Muscle layer of duodenum (tissue), 2 donors: ENCODE data around the gene HAND1.
A peak's percentile ranks its signal among the peaks of the same experiment; 100 is the strongest.

Experiments used
- H3K27ac ChIP-seq: one replicate; pipeline ENCODE4 v1.7.0; 2013; ENCODE audit warnings: mild to moderate bottlenecking, low read length
- H3K27me3 ChIP-seq: one replicate; pipeline ENCODE4 v1.7.0; 2013; ENCODE audit warnings: low read depth, mild to moderate bottlenecking, control low read depth, low read length
- H3K36me3 ChIP-seq, 2 donors: one replicate each; pipeline ENCODE4 v1.7.0; 2013; ENCODE audit warnings: low read length in 2 of 2, control low read depth in 1 of 2, mild to moderate bottlenecking in 1 of 2; ENCODE audit not compliant: insufficient read depth in 2 of 2, control insufficient read depth in 1 of 2
- H3K4me1 ChIP-seq, 2 donors: one replicate each; pipeline ENCODE4 v1.7.0; 2013; ENCODE audit warnings: low read length in 2 of 2, mild to moderate bottlenecking in 2 of 2, control low read depth in 1 of 2, moderate library complexity in 1 of 2; ENCODE audit not compliant: insufficient read depth in 2 of 2, control insufficient read depth in 1 of 2
- H3K4me3 ChIP-seq, 2 donors: one replicate each; pipeline ENCODE4 v1.7.0; 2013; ENCODE audit warnings: low read length in 2 of 2, low read depth in 1 of 2, mild to moderate bottlenecking in 1 of 2
- H3K9me3 ChIP-seq, 2 donors: one replicate each; pipeline ENCODE4 v1.7.0; 2013; ENCODE audit warnings: low read length in 2 of 2, control low read depth in 1 of 2, mild to moderate bottlenecking in 1 of 2; ENCODE audit not compliant: control insufficient read depth in 1 of 2
- donor health status: healthy.

The HAND1 gene

DNA sequence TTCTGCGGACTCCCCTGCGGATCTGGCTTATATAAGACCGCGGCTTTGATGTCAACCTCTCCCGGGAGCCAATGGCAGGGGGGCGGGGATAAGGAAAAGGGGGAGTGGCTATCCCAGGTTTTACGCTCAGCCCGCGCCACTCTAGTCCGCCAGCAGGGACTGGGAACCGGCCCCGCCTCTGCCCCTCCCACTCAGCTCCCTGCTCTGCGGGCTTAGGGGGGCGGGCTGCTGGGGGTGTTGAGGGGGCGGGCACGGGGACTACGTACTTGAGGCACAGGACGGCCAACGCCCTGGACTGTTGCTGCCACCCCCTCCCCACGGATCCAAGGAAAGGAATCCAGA lies at the start of gene HAND1:
Gene HAND1 (minus strand): TSS at position 4 of the 342 bp plus-strand sequence. CDS start 219 bp downstream, outside the sequence.
- Histone ChIP-seq H3K27me3 (peaks cover 98% of the 10 kb centered on the region), H3K9me3 (no peaks in the 10 kb centered on the region), H3K4me3 (peak within 1 kb of the TSS; percentile 68 to 77), H3K36me3 (no peaks in the 10 kb centered on the region), H3K27ac (peak within 1 kb of the TSS; percentile 83), H3K4me1 (peaks cover 9 to 48% of the 10 kb centered on the region in 2 donors)

DNA sequence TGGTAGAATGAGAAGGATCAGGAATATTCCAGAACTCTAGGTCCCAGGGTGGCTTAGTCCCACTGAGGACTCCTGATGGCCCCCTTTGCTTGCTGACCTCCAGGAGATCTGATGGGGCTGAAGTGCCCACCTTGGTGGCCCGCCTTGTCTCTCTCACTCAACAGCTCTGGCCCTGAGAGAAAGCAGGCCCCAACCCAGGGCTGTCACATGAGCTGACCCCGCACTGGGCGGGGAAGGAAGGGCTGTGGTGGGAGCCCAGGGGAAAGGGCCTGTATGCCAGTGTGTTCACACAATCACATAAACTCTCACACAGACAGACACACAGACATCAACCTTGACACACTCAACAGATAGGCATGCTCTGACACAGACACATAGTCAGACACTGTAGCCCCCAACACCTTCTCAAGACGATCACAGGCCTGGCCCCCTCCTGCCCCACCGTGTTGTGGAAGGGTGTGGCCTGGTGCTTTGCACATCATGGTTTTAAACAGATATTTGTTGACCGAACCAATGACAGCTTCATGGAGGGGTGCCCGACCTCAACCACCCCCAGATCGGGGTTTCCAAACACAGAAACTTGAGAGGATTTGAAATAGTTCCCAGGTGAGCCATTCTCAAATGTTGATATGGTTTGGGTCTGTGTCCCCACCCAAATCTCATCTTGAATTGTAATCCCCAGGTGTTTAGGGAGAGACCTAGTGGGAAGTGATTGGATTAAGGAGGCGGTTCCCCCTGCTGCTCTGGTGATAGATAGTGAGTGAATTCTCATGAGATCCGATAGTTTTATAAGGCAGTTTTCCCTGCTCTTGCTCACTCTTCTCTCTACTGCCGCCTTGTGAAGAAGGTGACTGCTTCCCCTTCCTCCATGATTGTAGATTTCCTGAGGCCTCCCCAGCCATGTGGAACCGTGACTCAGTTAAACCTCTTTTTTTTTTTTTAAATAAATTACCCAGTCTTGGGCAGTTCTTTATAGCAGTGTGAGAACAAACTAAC lies 48.5 kb upstream of the HAND1 start:
- H3K4me1 ChIP-seq, result peaks cover 0 to 11% of the 10 kb centered on the region in 2 donors
- no peaks in the 10 kb centered on the region for H3K27me3 ChIP-seq
- no peaks in the 10 kb centered on the region for H3K9me3 ChIP-seq
- H3K27ac ChIP-seq, result no peak overlapping the region
- H3K36me3 ChIP-seq, result no peaks in the 10 kb centered on the region
- H3K4me3 ChIP-seq, result no peak overlapping the region

DNA sequence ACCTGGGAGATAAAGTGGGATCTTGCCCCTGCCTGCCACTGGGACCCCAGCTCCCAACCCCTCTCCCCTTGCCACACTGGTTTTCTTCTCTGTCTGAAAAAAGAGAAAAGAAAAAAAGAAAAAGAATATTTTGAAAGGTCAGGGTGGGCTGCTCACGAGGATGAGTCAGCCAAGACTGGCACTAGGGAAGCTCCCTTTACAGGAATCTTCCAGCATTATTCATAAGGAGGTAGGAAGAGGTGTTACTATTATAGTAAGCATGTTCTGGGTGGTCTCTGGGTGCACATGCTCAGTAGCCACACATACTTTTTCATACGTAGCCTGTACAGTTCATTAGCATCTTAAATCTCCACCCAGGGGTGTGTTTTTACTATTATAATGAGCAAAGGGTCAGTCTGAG lies 46.8 kb upstream of the HAND1 start:
- H3K9me3 ChIP-seq, result no peaks in the 10 kb centered on the region
- H3K4me1 ChIP-seq, result peaks cover 0 to 17% of the 10 kb centered on the region in 2 donors
- no peaks in the 10 kb centered on the region for H3K36me3 ChIP-seq
- no peak overlapping the region for H3K27ac ChIP-seq
- H3K4me3 ChIP-seq, result no peak overlapping the region
- no peaks in the 10 kb centered on the region for H3K27me3 ChIP-seq

DNA sequence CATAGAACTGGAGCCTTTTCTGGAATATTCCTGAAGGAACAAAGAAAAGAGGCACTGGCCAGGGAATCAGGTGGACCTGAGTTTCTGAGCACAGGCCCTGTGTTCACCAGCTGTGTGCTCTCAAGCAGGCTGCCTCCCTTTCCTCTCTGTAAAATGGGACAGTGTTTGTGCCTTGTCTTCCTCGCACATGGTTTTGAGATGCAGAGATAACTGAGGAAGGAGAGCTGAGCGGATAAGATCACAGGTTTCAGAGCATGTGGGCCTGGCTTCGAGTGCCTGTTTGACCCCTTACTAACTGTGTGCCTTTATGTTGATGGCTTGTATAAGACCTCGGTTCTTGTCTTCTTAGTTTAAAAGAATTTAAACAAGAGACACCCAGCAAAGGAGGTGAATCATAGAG lies 46.2 kb upstream of the HAND1 start:
- H3K27ac ChIP-seq, result no peak overlapping the region
- no peaks in the 10 kb centered on the region for H3K9me3 ChIP-seq
- no peak overlapping the region for H3K4me3 ChIP-seq
- no peaks in the 10 kb centered on the region for H3K36me3 ChIP-seq
- peaks cover 0 to 24% of the 10 kb centered on the region in 2 donors for H3K4me1 ChIP-seq
- H3K27me3 ChIP-seq, result no peaks in the 10 kb centered on the region

DNA sequence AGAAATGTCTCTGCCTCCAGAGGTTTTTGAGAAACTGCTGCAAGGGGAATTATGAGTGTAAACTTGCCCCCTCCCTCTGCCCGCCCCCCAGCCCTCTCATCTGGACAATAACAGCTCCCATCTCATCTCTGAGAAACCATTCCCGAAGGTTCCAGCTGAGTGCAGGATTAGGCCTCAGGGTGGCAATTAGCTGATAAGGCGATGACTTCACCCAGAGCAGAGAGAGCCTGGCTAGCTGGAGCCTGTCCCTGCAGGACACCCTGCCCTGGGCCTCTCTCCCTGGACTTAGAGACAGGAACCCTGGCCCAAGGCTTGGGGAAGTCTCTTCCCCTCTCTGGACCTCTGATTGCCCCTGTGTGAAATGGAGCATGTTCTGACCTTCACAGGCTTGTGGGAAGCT lies 45.7 kb upstream of the HAND1 start:
- no peaks in the 10 kb centered on the region for H3K36me3 ChIP-seq
- H3K4me3 ChIP-seq, result no peak overlapping the region
- H3K27ac ChIP-seq, result no peak overlapping the region
- no peaks in the 10 kb centered on the region for H3K9me3 ChIP-seq
- H3K27me3 ChIP-seq, result no peaks in the 10 kb centered on the region
- peaks cover 0 to 28% of the 10 kb centered on the region in 2 donors for H3K4me1 ChIP-seq

DNA sequence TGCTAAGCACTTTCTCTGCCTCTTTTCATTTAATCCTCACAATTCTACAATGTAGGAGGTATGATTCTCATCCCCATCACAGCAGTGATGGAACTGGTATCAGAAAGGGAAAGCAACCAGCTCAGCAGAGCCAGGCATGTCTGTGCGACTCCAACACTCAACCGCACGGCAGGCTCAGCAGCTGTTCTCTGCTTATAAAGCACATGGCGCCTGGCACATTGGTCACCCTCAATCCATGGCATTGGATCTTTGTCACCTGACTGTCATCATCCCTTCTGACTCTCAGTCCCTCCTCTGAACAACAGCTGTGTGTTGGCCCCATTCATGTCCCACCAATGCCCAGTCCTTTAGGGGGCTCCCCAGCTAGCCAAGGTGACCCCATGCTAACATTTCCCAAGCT lies 45.1 kb upstream of the HAND1 start:
- no peak overlapping the region for H3K27ac ChIP-seq
- peaks cover 0 to 31% of the 10 kb centered on the region in 2 donors for H3K4me1 ChIP-seq

DNA sequence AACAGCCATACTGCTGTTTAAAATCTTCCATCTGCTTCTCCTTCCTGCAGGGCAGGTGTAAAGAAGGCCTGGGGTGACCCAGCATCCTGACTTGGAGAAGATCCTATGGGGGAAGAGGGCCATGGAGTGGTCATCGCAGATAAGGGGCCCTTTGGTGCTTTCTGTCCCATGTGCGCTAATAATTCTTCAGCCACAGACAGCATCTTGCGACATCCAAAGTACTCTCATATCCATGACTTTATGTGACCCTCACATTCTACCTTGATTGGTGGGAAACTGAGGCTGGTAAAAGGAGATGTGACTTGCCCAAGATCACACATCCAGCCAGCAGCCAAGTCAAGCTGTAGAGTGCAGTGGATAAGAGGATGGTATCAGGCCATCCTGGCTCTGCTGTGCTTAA lies 44.3 kb upstream of the HAND1 start:
- H3K4me3 ChIP-seq, result no peak overlapping the region
- H3K27ac ChIP-seq, result no peak overlapping the region
- no peaks in the 10 kb centered on the region for H3K27me3 ChIP-seq
- no peaks in the 10 kb centered on the region for H3K36me3 ChIP-seq
- H3K9me3 ChIP-seq, result no peaks in the 10 kb centered on the region
- peaks cover 0 to 32% of the 10 kb centered on the region in 2 donors for H3K4me1 ChIP-seq

More for the DNA sequence above, 45.1 kb upstream of the HAND1 start:
- Histone ChIP-seq H3K9me3 (no peaks in the 10 kb centered on the region), H3K27me3 (no peaks in the 10 kb centered on the region), H3K36me3 (no peaks in the 10 kb centered on the region), H3K4me3 (no peak overlapping the region)

DNA sequence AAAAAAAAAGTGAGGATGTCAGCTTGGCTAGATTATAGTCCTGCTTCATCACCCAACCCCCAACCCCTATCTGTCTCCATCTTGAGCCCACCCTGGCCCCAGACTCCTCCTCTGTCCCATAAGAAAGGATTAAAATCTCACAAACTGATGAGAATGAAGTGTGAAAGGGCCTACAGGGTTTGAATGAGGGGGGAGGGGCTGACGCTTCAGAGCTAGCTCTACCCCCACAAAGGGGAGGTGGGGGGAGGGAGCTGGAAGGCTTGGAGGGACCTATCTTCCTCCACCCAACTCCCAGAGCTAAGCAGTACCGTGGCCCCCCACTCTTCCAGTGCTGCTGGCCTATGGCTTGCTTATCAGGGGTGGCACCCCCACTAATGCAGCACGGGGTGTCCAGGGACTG lies 43.7 kb upstream of the HAND1 start:
- Histone ChIP-seq H3K27me3 (no peaks in the 10 kb centered on the region), H3K4me1 (peaks cover 0 to 36% of the 10 kb centered on the region in 2 donors), H3K27ac (no peak overlapping the region), H3K4me3 (no peak overlapping the region), H3K36me3 (no peaks in the 10 kb centered on the region), H3K9me3 (no peaks in the 10 kb centered on the region)

DNA sequence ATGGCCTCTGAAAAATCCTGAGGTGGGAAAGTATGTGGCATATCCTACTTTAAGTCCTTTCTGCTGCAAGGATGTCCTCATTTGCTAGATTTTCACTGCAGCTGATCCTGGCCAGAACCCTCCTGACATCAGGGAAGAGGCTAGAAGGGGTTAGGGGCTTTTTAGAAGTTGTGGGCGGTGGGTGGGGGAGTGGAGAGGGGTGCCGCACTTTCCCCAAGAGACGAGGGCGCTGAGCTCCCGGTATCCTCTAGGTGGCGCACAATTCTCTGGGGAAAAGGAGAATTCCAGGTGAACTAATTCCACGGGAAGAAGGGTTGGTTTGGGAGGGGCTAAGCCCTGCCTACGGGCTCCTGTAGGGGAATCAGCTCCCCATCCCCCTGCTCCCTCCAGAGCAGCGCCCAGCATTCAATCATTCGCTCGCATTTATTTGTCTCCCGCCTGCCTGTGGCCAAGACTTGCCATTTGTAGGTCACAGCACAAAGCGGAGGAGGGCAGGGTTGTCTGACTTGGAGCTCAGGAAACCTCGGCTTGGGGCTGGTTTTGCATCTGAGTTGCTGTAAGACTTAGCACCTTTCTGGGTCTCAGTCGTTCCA lies 42.9 kb upstream of the HAND1 start:
- H3K4me3 ChIP-seq, result no peak overlapping the region
- no peaks in the 10 kb centered on the region for H3K27me3 ChIP-seq
- peaks cover 0 to 36% of the 10 kb centered on the region in 2 donors for H3K4me1 ChIP-seq
- no peak overlapping the region for H3K27ac ChIP-seq
- no peaks in the 10 kb centered on the region for H3K9me3 ChIP-seq
- H3K36me3 ChIP-seq, result no peaks in the 10 kb centered on the region

DNA sequence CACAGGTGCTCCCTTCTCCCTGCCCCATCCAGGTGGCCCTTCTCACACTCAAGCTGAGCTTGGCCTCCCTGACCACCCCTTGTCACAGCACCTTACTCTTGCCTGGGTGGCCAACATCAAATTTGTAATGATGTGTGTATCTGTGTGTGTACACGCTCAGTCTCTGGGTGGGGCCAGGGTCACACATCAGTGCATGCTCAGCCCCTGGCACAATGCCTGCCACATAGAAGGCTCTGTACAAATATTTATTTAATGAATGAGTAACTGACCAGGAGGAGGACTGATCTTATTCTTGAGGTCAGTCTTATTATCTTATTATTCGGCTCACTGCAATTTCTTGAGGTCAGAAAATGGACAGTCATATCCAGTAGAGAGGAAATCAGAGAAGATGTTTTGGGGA lies 41.3 kb upstream of the HAND1 start:
- no peaks in the 10 kb centered on the region for H3K36me3 ChIP-seq
- no peaks in the 10 kb centered on the region for H3K27me3 ChIP-seq
- no peak overlapping the region for H3K27ac ChIP-seq
- H3K4me3 ChIP-seq, result no peak overlapping the region
- H3K9me3 ChIP-seq, result no peaks in the 10 kb centered on the region
- H3K4me1 ChIP-seq, result peaks cover 0 to 36% of the 10 kb centered on the region in 2 donors

DNA sequence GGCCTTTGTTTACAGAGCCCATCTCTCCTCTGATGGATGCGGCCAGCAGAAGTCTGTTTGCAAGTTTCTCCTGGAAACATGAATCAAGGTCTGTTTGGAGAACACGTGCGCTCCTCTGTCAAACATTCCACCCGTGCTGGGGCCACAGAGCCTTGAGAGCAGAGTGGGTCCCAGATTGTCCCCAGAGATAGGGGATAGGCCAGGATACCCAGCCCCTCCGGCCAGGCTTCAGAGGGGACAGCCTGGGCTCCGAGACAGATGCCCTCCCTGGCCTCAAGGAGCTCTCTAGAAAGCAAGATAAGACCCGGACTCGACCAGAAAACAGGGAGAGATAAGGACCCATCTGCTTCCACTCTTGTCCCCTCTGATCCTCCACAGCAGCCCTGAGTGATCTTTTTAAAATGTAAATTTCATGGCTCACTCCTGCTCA lies 40.4 kb upstream of the HAND1 start:
- no peaks in the 10 kb centered on the region for H3K27me3 ChIP-seq
- H3K36me3 ChIP-seq, result no peaks in the 10 kb centered on the region
- H3K4me3 ChIP-seq, result no peak overlapping the region
- no peaks in the 10 kb centered on the region for H3K9me3 ChIP-seq
- H3K27ac ChIP-seq, result no peak overlapping the region
- peaks cover 0 to 29% of the 10 kb centered on the region in 2 donors for H3K4me1 ChIP-seq
